Stomach (tissue), 4 donors: ENCODE data around the gene EGLN2.
"Not testable (repeated sequence)": the region's sequence is repeated elsewhere in the genome, so short reads cannot be mapped to it uniquely, and the experiment has no call there.

Source experiments
- EP300 ChIP-seq: sonication (generic); formaldehyde crosslinking; IDR thresholded peaks from one replicate; pipeline ENCODE4 v1.6.1; 2017; ENCODE audit warnings: antibody characterized with exemption
- TF ChIP-seq, protein P1 (sequence below), 7 experiments: fragments of 450-650 bp in 4 of 7; fragments of 200-600 bp in 3 of 7; sonication (generic) in 3 of 7; IDR thresholded peaks; one replicate each; pipeline ENCODE4 v1.5.1; 2016 to 2019; ENCODE audit warnings: antibody characterized with exemption in 7 of 7, control low read depth in 2 of 7, mild to moderate bottlenecking in 1 of 7

DNA sequence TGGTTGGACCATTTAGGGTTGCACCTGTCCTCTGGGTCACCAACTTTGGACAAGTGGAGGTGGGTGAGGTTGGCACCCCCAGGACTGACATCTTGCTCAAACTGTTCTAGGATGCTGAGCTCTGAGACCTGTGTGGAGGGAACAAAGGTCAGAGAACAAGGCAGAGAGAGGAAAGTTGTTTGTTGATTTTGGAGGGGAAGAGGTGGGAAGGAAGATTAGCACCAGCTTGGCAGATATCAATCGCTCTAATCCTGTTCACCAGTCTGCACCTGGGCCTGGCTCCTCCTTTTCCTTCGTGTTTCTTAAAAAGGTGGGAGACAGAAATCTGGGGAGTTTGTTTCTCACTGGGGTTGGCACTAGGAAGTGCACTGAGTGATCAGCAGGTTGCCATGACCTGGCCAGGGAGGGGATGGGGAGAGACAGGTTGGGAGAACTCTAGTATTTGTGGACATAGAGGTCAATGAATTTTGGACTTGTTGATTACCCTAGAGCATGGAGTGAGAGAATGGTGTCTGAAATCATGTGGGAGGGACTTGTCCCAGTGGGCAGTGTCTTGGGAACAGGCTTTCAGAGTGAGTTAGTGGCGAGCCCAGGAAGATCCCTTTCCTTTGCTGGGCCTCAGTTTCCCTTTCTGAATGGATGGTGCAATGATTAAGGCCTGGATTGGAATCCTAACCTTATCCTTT is 53.6 kb downstream of the EGLN2 start:
- TF ChIP-seq, protein P1, sequence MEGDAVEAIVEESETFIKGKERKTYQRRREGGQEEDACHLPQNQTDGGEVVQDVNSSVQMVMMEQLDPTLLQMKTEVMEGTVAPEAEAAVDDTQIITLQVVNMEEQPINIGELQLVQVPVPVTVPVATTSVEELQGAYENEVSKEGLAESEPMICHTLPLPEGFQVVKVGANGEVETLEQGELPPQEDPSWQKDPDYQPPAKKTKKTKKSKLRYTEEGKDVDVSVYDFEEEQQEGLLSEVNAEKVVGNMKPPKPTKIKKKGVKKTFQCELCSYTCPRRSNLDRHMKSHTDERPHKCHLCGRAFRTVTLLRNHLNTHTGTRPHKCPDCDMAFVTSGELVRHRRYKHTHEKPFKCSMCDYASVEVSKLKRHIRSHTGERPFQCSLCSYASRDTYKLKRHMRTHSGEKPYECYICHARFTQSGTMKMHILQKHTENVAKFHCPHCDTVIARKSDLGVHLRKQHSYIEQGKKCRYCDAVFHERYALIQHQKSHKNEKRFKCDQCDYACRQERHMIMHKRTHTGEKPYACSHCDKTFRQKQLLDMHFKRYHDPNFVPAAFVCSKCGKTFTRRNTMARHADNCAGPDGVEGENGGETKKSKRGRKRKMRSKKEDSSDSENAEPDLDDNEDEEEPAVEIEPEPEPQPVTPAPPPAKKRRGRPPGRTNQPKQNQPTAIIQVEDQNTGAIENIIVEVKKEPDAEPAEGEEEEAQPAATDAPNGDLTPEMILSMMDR (IDR thresholded peaks at IDR 0.05): not testable (repeated sequence)
- TF ChIP-seq EP300: not testable (repeated sequence)
